ENCODE measurements around the gene WNK2.

WNK2 gene

DNA sequence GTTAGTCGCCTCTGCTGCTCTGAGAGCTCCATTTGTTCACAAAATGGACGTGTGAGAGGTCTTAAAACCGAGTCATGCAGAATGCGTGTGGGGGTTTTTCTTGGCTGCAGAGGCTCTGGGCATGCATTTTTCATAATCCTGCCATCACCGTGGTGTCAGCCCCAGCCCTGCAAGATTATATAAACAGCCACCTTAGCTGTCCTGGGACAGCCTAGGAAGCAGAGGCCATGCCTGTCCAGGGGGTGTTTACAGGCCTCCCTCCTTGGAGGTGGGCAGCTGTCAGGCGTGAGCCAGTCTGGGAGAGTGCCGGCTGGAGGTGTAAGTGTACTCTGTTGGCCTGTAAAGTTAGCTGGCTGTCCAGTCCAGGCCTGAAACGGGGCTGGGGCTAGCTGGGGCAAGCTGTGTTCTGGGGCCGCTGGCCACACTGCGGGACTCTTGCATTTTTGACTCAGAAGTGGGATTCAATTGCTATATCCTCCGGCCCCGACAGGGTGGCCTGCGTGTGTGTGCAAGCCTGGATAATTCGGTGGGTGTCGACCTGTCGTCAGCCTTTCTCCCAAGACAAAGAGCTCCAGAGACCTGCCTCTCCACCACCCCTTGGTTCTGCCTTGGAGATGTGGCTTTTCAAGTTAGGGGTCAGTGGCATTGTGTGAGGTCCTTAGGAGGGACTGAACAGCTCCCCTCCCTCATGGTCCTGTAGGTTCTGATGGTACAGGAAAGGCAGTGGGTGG is 2.4 kb downstream of the WNK2 start:
- DNase-seq, result no peak

DNA sequence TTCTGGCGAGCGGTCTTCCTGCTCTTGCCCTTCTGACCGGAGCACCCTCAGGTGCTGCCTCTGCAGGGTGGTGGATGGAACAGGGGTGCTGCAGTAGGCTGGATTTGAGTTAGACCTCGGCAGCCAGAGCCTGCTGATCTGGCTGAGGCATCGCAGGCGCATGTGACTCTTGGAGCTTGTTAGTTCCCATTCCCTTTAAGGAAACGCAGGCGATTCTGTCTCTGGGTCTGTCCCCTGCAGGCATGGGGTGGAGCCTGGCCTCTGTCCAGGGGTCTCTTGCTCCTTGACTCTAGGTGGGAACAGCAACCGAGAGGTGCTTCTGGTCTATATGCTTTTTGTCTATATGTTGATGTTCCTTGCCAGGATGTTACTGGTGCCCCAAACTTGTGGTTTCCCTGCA is 3.1 kb downstream of the WNK2 start:
- DNase-seq, result no peak

DNA sequence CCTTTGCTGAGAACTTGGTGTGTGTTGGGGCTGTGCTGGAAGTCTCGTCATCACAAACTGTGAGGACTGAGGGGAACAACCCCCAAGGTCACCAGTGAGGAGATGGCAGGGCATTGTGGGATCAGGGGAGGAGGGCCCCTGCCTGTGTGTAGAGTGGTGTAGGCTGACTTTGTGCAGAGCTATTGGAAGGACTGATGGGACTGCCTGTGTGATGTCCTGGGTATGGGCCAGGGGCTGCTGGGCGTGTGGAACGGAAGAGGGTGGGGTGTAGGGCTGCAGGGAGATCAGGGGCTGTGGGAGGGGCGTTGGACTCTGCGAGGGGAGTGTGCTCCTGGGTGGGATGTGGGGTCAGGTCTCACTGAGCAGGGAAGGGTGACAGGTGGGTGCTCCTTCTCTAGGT is 3.6 kb downstream of the WNK2 start:
- DNase-seq, result no peak

DNA sequence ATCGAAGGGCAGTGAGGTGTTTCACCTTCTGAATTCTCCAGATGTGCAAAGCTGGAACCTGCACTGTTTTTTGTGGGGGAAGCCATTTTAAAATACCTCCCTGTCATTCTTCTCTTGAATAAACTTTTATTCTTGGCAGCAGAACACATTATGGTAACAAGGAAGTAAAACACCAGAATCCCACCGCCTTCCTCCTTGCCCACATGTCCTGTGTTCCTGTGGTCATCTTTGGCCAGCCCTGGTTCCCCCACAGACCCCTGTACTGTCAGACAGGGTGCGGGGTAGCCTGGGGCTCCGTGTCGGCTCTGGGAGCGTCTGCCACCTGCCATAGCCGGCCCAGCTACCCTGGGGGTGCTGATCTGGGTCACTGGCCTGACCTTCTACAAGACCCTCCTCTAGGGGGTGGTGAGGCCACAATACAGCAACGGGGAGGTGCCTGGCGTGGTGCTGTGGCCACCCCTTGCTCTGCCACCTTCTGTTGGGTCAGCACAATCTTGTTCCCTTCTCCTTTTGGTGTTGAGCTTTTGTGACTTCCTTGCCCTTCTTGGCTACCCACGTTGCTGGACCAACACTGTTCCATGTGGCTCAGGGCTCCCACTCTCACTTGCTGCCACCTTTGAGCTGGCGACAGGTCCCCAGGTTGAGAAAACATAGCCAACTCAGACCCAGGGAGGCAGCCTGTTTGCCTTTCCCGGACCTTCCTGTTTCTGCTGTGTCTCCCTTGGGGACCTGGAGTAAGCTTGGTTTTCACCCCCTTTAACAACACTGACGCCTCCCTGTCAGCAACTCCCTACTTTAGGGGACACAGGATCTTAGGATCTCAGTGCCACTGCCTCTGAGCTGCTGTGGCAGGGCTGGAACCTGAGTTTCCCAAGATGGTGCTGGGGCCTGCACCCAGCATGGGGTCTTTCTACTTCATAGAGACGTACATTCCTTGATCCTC is 4.8 kb downstream of the WNK2 start:
- no peak for DNase-seq

DNA sequence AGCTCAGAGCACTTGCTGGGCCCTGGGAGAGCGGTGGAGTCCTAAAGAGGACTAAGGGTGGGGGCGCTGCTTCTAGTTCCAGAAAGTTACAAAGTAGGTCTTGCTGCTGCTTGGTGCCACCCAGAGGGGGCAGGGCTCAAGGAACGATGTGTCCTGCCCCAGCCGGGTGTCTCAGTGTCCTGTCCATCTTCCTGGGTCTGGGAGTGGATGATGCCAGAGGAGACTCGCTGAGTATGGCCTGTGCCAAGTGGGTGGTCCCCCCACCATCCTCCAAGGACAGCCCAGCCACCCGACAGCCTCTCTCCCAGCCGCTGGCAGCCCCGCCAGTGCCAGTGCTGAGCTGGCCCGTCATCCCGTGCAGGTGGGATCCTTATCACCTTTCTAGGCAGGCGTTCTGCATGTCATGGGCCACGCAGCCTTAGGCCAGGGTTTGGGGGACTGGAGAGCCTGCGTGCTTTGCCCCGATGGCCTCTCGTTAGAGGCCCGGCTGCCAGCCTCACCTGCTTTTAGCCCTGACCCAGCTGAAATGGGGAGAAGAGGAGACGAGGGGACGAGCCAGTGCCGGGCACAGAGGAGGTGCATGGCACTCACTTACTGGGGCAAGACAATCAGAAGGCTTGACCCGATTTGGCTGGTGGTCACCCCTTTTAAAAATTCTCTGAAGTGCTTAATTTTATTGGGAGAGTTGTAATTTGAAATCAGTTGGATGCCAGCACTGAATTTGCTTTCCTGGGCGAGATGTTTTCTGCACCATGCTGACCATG is 5.6 kb downstream of the WNK2 start:
- no peak for DNase-seq

DNA sequence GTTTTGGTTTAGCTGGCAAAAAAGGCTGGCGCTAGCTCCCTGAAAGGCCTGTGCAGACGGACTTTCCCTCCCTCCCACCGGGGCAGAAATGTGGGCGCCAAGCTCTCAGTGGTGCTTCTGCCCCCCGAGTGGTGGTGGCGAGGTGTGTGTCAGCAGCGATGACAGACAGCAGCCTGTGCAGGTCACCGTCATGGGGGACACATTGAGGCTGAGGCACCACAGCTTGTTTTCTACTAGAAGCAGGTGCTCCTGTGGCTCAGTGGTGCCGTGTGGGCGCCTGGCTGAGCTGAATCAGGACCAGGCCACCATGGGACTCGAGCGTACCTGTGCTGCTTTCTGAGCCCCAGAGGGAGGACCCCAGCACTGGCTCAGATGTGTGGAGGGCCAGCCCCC is 6.2 kb downstream of the WNK2 start:
- no peak for DNase-seq

DNA sequence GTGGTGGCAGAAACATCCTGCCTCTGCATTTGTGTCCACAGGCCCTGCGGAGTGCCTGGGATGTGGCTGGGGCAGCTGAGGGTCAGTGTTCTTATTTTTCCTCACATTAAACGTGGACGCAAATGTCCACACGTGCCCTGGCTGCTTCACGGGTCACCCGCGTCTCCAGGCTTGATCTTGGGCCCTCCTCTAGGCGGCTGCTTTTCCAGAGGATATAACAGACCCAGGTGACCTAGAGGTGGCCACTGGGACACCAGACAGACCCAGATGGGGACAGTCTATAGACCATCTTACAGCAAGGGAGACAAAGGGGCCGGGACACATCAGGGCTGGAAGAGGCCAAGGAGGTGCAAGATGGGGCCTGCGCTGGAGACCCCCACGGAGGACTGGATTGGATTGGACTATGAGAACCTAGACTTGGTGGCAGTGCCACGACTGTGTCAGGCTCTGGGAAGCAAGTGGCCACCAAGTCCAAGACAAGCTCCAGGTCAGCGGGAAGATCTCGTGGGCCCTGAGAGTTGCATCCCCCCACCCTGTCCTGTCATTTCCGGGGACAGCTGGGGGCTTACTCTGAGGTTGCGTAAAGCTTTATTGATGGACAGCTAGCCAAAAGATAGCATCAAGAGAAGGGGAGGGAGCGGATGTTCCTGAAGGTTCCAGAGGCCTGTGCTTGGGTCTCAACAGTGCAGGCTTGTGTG is 6.9 kb downstream of the WNK2 start:
- no peak for DNase-seq

DNA sequence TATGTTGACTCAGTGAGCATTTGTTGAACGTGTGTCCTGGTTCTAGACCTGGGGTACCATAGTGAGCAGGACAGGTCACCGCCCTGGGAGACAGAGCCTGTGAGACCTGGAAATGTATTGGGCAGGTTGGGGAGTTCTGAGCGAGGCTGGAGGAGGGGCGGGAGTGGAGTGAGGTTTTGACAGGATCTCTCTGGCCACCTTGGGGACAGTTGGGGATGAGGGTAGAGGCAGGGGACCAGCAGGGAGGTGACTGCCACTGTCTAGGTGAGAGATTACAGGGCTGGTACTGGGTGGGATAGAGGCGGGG is 7.4 kb downstream of the WNK2 start:
- DNase-seq, result no peak

DNA sequence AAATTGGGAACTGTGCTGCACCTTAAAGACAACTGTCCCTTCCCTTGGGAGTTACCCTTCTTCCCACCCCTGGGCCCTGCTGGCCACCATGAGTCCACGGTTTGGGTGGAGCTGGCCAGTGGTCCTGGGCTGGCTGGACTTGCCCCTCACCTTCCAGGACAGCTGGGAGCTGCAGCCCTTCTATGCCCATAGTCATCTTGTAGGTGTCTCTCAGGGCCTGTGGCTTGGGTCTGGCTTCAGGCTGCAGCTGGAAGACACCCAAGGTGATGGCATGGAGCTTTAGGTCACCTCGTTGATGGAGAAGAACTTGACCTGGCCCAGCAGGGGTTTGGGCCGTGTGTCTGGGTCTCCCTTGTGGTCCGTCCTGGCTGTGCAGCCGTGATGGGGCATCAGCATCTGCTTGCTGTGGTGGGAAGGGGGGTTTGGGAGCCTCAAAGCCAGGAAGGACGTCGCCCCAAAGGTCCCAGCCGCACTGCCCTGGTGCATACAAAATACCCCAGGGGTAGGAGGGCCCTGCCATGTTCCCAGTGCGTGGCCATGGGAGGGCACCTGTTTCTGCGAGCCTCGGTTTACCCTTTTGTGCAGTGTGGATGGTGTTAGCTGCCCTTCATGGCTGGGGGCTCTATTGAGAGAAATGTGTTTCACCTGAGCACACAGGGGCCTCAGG is 8.9 kb downstream of the WNK2 start:
- no peak for DNase-seq

DNA sequence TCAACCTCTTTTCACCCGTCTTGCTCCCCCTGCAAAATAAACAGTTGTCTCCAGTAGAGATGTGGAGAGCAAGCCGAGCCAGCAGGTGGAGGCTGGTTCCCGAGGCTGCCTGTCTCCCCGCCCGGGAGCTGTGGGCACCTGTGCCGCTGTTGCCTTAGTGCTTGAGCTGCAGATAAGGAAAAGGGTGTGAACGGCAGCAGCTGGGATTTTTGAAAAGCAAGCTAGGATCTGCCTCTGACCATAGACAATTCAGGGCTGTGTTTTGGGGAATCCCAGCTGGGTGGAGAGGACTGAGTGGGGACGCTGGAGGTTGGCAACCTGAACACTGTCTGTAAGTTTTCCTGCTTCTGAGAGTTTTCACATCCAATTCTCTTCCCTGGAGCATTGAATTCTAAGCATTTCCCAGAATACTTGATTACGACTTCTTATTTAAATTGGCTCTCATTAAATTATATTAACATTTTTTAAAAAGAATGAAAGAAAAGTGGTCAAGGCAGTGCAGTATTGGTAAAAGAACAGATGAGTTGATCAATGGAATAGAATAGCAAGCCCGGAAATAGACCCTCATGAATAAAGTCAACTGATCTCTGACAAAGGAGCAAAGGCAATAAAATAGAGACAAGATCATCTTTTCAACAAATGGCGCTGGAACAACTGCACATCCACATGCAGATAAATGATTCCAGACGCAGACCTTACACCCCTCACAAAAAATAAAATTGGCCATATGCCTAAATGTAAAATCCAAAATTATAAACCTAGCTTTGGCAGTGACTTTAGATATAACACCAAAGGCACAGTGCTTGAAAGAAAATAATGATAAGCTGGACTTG is 9.7 kb downstream of the WNK2 start:
- DNase-seq, result no peak

DNA sequence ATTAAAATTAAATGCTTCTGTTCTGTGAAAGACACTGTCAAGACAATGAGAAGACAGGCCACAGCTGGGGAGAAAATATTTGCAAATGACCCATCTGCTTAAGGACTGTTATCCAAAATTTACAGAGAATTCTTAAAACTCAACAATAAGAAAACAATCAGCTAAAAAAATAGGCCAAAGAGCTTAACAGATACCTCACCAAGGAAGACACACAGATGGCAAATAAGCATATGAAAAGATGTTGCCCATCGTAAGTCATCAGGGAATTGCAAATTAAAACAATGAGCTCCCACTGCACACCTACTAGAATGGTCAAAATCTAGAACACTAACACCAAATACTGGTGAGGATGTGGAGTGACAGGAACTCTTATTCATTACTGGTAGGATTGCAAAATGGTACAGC is 10.3 kb downstream of the WNK2 start:
- DNase-seq, result no peak

DNA sequence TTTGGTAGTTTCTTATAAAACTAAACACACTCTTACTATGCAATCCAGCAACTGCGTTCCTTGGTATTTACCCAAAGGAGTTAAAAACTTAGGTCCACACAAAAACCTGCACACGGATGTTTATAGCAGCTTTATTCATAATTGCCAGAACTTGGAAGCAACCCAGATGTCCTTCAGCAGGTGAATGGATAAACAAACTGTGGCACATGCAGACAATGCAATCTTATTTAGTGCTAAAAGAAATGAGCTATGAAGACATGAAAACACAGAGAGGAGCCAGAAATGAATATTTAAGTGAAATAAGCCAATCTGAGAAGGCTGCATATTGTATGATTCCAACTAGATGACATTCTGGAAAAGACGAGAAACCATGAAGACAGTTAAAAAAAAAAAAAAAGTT is 10.7 kb downstream of the WNK2 start:
- DNase-seq, result no peak

DNA sequence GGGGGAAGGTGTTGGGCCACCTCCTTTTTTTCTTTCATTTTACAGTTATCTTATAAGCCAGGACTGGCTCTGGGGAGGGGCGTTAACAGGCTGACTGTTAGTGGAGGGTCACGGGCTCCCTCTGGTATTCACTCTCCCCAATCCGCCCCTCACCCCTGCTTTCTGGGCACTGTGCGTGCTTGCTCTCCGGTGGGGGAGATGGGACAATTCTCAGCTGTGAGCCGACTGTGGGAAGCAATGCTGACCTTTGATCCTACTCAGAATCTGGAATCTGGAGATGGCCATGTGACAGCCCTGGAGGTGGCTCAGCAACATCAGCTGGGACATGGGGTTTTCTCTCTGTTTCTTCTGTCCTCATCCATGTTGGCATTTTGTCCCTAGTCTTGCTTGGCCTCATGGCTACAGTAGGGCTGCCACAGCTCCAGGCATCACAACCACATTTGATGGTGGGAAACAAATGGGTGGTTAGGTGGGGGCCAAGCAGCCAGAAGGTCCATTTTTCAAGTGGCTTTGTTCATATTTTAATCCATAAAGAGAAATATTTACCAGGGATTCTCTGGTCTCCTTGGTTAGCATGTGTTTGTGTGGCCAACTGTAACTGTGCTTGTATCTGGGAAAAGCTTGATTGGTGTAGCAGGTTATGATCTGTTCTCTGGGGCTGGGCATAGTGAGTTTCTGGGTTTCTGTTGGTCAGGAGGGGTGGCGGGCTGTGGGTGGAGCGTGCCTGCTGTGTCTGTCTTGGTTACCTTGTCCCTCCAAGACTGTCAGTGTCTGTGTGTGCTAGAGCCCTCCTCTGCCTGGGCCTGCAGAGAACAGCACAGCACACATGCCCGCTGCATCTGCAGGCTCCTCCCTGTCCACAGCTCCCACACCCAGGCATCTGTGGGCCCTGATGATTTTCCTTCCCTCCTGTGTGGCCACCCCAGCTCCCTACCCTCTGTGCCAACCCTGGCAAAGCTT is 12.4 kb downstream of the WNK2 start:
- DNase-seq, result no peak

DNA sequence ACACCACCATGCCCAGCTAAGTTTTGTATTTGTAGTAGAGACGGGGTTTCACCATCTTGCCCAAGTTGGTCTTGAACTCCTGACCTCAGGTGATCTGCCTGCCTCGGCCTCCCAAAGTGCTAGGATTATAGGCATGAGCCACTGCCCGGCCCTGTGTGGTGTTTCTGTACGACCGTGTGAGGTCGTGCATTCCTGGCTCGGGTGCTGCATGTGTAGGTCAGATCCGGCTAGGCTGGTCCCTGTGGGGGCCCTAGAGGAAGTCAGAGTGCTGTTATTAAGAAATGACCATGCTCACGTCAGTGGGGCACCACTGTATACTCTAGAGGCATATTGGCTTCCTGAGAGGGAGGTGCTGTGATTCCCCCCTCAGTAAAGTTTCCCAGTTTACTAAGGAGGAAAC is 13.7 kb downstream of the WNK2 start:
- DNase-seq, result no peak

DNA sequence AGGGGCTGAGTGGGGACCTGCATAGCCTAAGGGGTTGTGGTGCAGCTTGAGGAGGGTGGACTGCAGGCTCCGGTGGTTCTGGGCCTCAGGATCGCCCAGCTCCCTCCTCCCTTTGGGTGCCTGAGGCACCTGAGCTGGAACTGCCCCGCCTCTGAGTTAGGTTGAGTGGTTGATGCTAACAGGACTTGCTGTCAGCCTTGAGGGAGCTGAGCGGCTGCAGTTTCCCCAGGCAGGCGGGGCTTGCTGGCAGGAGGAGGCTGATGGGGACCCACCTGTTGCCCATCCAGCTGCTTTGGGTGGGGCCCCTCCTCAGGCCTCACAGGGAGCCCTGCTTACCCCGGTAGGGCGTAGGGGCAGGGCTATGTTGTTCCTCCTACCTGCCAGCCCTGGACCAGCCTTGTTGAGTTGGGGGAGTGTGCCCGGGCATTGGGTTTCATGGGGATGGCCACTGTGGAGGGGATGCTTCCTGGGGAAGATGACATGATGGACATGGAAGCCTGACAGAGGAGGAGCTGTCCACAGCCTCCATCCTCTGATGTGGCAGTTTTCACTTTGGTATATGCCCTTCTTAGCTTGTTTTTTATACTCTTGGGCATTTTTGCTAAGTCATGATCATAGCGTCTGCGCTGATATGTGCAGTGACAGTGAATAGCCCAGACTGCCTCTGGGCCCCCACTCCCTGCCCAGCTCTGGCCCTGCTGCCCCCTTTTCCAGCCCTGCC is 14.3 kb downstream of the WNK2 start:
- no peak for DNase-seq

DNA sequence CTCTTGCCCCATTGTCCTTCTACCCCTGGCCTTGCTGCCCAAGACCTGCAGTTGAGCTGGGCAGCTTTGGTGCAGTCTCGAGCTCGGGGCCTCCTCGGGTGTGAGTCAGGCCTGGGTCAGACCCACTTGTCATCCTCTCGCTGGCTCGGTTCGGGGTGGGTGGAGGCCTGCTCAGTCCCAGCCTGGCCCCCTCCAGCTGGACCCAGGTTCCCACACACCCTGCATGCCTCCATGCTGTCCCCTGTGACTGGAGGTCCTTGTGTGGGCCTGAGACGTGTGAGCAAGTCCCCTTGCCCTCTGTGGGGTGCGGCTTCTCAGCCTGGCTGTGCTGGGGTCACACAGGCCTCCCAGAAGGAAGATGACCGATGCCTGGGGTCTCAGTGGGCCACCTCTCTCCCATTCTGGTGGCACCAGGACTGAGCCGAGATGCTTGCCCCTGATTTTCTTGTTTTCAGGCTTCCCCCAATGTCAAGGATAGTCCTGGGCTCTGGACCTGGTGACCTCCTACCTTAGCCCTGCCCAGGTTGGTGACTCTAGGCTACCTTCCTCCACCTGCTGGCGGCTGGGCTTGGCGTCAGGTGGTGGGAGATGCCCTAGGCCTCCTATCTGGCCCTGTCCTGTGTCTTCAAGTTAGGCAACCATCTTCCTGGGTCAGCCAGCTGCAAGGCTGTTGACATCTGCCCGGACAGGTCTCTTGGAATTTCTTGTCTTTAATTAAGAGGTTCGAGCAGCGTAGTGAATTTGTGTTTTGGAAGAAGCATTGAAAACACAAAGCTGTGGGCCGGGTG is 15.1 kb downstream of the WNK2 start:
- DNase-seq, result no peak

DNA sequence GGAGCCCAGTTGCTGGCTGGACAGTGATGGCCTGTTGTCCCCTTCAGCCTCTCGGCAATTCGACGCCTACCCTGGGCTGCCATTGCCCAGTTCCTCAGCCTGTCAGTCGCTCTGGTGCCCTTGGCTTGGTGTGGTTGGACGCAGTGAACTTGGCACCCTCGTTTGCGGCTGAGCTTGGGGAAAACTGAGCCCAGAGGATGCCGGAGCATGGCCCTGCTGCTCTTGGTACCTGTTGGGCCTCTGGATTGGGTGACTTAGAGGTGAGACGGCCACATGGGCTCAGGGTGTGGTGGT is 16.5 kb downstream of the WNK2 start:
- no peak for DNase-seq

DNA sequence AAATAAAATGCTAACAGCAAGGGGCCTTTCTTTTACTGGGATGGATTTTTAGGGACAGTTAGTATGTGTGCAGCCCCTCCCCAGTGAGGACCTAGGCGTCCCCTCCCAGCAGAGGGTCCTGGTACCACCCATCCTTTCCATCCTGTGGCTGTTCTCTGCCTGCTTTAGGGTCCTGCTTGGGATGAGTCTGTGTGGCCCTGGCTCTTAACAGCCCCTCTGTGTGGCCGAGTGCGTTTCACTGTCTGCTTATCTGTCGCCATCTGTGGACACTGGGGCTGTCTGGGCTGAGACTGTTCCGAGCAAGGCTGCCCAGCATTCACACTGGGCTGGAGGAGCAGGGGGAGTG is 17.0 kb downstream of the WNK2 start:
- no peak for DNase-seq

DNA sequence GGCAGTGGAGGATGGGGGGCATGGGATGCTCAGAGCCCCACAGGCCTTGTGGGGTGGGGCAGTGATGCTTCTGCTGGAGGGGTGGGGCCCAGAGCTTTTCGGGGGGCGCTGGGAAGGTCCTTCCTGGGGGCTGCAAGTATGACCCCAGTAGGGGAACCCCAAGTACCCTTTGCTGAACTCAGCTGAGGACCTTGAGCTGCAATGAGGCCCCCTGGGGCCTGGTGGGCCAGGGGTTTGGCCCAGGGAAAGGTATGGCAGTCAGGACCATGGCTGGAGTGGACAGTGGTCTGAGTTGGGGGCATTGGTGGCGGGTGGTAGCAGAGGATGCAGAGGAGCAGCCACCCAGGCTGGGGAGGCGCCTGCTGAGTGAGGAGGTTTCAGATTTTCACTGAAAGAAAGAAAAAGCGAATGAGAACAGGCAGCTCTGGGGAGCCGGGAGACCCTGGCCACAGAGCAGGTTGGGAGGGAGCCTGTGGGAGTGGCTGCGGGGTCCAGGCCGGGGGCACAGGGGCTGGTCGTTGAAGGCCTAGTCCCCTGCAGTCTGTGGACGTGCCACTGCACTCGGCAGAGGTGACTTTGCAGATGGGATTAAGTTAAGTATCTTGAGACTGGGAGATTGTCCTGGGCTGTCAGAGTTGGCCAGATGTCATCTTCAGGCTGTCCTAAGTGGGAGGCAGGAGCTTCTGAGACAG is 19.2 kb downstream of the WNK2 start:
- DNase-seq, result no peak
